Heart left ventricle (tissue), 13 donors: ENCODE measurements around the gene NKAIN2.

Experiments
- POLR2A ChIP-seq, 2 donors: fragments of 450-650 bp; IDR thresholded peaks; one replicate each; pipeline ENCODE4 v1.6.1; 2017; ENCODE audit warnings: antibody characterized with exemption in 2 of 2, mild to moderate bottlenecking in 2 of 2, moderate library complexity in 2 of 2
- TF ChIP-seq, protein P1 (sequence below), 12 donors: fragments of 200-600 bp; sonication (generic) in 4 of 12; IDR thresholded peaks; one replicate each; pipeline versions ENCODE4 v1.5.0 to v1.8.0; 2018 to 2022; ENCODE audit warnings: antibody characterized with exemption in 12 of 12, mild to moderate bottlenecking in 5 of 12
- donor health status: ischemic (EF 13 %, LVEDD 7.1; RV severe dilation, severe dysfunction).
- donor health status: DM: no; HTN: yes; CAD: no.
- donor health status: DM: no; HTN: no; CAD: no.
- donor health status: ischemic (EF 25% LVEDD 6.9; RV normal size, moderate dysfunction).
- donor health status: ischemic (EF 25% LVEDD 5.7; RV mildly dilated, moderate dysfunction).
- donor health status: ischemic (EF 35%, LVEDD 5.7; RV mildly dilated, moderate dysfunction).
- donor health status: nonischemic (EF 11% LVEDD 7.7; RV severe dilation, severe dysfunction).
- donor health status: DM: yes; HTN: yes; CAD: no.
- donor health status: PGD.
- donor health status: ischemic (EF 29% LVEDD 5.4; RV normal size, mild dysfunction).
- donor health status: nonischemic (EF 23%, LVEDD 6.1; RV moderate dilation, normal function).

DNA sequence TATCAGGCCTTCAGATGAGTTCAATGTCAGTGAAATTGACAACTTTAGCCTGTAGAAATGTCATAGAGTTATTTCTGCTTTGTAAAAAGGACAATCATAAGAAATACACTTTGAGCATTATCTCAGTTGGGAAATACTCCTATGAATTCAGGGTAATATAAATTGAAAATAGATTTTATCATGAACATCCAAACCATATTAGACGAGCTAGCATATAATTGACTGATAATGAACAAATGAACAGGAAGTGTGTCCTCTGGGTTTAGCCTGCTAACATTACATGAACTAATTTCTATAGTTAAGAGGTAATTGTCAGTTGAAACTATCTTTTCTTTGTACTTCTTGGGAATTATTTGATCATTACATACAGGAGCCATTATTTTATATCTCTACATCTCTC is 689.6 kb downstream of the NKAIN2 start:
- TF ChIP-seq, protein P1, sequence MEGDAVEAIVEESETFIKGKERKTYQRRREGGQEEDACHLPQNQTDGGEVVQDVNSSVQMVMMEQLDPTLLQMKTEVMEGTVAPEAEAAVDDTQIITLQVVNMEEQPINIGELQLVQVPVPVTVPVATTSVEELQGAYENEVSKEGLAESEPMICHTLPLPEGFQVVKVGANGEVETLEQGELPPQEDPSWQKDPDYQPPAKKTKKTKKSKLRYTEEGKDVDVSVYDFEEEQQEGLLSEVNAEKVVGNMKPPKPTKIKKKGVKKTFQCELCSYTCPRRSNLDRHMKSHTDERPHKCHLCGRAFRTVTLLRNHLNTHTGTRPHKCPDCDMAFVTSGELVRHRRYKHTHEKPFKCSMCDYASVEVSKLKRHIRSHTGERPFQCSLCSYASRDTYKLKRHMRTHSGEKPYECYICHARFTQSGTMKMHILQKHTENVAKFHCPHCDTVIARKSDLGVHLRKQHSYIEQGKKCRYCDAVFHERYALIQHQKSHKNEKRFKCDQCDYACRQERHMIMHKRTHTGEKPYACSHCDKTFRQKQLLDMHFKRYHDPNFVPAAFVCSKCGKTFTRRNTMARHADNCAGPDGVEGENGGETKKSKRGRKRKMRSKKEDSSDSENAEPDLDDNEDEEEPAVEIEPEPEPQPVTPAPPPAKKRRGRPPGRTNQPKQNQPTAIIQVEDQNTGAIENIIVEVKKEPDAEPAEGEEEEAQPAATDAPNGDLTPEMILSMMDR (IDR thresholded peaks at IDR 0.05), result no peak
- no peak for TF ChIP-seq POLR2A (IDR thresholded peaks at IDR 0.05)
